ENCODE measurements around the gene GXYLT1.

- TF ChIP-seq EP300 (IDR thresholded peaks at IDR 0.05): no peak
- TF ChIP-seq CTCF (IDR thresholded peaks at IDR 0.05): no peak
- no peak for TF ChIP-seq POLR2A (IDR thresholded peaks at IDR 0.05)
Observed at GRCh38 chr12:42161529-42161928, 16.9 kb upstream of the GXYLT1 start.

All from sigmoid colon (tissue), 4 donors.